Endothelial cell of umbilical vein (primary cell): Measurements from ENCODE around the gene RBM43.

ENCODE experiments used
- EZH2 ChIP-seq: IDR thresholded peaks from 2 replicates; pipeline ENCODE4 v1.6.1; 2012; ENCODE audit warnings: borderline replicate concordance, low read depth, mild to moderate bottlenecking, moderate library complexity, low read length, inconsistent platforms; ENCODE audit not compliant: severe bottlenecking
- POLR2A ChIP-seq: IDR thresholded peaks from 2 replicates; pipeline ENCODE4 v1.6.1; 2012; ENCODE audit warnings: low read depth, mild to moderate bottlenecking, control low read depth, low read length
- POLR2AphosphoS5 ChIP-seq: IDR thresholded peaks from 2 replicates; pipeline ENCODE4 v1.6.1; 2012; ENCODE audit warnings: low read depth, mild to moderate bottlenecking, control low read depth, low read length, moderate library complexity; ENCODE audit not compliant: insufficient read depth
- TF ChIP-seq, protein P1 (sequence below), 2 donors: IDR thresholded peaks; 1 replicate in 1 of 2; 2 replicates in 1 of 2; pipeline ENCODE4 v1.5.1; 2011; ENCODE audit warnings: low read length in 2 of 2, mild to moderate bottlenecking in 2 of 2, moderate library complexity in 2 of 2, control low read depth in 1 of 2, inconsistent platforms in 1 of 2, low read depth in 1 of 2; ENCODE audit not compliant: insufficient read depth in 1 of 2; ENCODE audit errors: extremely low read depth in 1 of 2

DNA sequence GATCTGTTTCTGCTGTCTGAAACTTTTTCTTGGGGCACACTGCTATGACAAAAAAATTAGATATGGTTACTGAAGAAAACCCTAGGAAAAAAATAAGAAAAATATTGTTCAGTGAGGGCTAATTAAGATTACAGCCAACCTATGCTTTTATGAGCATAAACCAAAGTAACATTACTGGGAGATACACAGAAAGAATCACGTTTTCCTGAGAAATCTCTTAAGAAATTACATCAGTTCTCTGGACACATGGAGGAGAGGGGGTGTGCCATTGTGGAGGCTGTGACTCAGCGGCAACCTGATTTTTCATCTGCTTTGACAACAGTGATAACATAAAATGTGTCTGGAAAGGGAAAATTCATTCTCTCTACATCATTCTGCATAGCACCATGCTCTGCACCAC lies 41.2 kb upstream of the RBM43 start:
- TF ChIP-seq POLR2A (no peak), EZH2 (no peak), POLR2AphosphoS5 (no peak)
- TF ChIP-seq, protein P1, sequence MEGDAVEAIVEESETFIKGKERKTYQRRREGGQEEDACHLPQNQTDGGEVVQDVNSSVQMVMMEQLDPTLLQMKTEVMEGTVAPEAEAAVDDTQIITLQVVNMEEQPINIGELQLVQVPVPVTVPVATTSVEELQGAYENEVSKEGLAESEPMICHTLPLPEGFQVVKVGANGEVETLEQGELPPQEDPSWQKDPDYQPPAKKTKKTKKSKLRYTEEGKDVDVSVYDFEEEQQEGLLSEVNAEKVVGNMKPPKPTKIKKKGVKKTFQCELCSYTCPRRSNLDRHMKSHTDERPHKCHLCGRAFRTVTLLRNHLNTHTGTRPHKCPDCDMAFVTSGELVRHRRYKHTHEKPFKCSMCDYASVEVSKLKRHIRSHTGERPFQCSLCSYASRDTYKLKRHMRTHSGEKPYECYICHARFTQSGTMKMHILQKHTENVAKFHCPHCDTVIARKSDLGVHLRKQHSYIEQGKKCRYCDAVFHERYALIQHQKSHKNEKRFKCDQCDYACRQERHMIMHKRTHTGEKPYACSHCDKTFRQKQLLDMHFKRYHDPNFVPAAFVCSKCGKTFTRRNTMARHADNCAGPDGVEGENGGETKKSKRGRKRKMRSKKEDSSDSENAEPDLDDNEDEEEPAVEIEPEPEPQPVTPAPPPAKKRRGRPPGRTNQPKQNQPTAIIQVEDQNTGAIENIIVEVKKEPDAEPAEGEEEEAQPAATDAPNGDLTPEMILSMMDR (IDR thresholded peaks at IDR 0.05; ENCODE audit: extremely low read depth in 1 of 2, insufficient read depth in 1 of 2, low read depth in 1 of 2, low read length in 2 of 2): no peak
